Kasumi-1 (cell line): ENCODE measurements around the gene ALG3.

Experiments used
- DNase-seq, 2 experiments: peaks; one replicate each; lab custom pipeline; 2025; lab: John Stamatoyannopoulos, UW

Gene ALG3

DNA sequence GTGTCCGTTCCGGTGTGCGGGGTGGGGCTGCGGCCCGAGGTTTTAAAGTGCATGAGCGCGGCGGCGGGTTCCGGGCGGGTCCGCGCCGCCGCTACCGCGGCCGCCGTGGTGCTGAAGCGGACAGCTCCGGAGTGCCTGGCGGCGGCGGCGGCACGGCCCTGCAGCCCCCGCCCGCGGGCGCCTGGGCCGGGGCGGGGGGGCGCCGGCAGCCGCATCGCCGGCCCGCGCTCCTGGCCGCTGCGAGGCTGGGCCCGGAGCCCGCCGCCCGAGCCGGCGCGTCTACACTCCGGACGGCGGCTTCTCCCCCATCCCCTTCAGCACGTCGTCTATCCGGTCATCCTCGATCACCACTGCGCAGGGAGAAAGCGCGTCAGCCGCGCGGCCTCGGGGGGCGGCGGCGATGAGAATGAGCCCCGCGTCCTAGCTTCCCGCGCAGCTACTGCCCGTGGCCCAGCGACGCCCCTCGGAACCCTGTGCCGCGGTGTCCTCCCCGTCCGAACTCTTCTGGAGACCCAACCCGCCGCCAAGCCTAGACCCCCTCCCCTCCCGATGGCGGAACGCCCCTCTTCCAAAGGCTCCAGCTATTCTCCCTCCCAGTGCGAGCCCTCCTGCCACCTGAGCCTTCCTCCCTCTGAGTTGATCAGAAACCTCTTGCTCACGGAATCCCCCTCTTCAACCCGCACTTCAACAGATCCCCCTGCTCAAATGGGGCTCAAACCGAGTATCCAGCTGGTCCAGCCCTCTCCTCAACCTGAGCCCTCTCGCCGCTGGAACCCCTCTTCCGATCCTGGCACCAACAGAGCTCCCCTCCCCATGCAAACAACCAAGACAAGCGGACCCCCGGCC lies 11.3 kb upstream of the ALG3 start:
- peak; percentile 35 to 45 for DNase-seq

DNA sequence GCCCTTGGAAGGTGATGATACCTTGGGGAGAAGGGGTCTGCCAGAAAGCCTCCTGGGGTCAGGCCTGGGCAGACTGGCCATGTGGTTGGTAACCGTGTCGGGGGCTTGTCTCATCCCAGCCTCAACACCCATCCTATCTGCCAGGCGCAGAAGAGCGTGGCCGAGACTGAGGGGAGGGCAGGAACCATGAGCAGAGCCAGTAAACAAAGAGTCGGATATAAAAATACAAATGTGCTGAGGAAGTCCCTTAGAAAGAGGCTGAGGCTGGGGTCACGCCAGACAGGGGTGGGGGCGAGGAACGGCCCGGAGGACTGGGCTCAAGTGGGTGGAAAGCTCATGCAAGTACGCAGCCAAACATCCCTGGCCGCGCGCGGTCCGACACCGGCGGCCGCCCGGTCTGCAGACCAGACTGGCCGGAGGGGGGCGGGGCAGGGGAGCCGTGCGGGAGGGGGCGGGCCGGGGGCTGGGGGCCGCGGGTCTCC lies 10.7 kb upstream of the ALG3 start:
- no peak for DNase-seq

DNA sequence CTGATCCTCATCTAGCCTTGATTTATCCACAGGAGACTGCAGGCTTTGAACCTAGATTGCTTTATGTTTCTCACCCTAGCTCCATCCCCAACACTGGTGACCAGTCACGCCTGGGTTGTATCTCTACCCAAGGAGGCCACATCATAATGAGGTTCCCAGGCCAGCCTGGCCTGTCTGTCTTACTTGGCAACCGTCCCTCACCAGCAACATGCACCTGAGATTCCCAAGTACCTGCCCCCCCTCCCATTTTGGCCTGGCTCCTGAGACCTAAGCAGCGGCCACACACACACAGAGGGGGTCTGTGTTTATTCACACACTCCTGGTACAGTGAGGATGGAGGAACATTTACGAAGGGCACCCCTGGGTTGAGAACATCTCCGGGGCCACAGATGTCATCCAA lies 10.2 kb upstream of the ALG3 start:
- DNase-seq, result no peak

DNA sequence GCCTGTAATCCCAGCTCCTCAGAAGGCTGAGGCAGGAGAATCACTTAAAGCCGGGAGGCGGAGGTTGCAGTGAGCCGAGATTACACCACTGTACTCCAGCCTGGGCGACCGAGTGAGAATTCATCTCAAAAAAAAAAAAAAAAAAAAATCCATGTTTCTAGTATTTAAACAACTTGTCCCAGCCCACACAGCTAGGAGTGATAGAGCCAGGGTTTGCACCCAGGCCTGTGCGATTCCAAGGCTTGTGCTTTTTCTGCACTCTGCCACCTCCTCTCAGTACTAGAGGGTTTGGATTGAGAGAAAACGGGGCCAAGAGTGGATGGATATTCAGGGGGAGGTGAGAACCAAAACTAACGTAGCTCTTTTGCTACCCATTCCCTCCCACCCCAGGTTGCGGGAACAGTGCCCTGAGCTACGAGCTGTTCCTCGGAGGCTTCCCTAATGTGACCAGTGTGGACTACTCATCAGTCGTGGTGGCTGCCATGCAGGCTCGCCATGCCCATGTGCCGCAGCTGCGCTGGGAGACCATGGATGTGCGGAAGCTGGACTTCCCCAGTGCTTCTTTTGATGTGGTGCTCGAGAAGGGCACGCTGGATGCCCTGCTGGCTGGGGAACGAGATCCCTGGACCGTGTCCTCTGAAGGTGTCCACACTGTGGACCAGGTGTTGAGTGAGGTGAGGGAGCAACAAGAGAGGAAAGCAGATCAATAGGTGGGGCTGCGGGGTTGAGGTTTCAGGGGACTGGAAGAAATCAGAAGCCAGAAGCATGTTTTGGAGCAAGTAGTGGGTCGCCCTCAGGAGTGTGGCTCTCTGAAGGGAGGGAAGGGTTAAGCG lies 8.5 kb upstream of the ALG3 start:
- no peak for DNase-seq

DNA sequence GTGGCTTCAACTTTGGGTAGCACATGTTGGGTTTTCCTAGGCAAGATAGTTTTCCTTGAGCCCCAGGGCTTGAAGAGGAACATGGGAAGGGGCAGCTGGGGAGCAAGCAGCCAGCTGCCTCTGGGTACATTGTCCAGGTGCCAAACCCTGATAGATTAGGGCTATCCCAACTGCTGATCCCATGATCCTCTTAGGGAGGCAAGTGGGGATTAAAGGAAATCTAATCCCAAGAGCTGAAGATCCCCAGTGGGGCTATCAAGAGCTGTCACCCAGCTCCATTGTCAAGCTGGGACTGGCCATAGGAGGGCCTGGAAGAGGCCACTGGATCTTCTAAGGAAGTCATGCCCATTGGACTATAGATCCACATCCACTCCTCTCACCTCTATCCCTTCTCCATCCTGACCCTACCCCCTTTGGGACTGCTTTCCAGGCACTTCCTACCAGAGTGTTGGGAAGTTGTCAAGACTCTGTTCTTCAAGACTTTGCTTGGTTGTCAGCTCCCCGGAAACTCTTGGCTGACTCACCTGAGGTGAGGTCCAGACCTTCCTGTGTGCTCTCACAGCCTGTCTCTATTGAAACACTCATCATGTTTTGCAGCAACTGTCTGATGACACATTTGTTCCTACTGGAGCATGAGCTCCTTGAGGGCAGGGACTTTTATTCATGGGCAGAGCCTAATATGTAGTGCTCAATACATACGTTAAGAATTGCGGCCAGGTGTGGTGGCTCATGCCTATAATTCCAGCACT lies 6.7 kb upstream of the ALG3 start:
- no peak for DNase-seq

DNA sequence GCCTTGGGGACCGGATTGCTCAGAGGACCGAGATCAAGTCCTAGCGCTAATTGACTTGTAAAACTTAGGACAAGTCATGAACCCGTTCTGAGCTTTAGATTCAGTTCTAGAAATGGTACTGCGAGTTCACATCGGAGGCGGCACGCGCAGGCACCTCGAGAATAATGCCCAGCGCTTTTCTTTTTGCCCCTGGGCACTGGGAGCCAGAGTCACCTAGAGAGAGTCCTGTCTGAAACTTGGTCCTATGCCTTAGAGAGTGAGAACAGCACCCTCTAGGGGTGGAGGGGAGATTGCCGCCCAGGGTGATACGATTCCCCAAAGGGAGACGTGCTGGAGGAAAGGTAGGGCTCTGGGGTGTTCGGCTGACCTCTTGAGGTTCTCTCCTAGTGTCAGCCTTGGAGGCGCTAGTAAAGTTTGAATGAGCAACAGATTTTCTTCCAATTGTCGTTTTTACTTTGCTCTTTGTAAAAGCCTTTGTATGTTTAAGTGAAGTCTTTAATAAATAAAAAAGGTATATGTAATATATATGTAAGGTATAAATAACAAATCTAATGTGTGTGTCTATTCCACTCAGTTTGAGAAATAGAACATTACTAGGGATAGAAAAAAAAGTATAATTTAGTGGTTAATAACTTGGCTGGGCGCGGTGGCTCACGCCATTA lies 1.5 kb upstream of the ALG3 start:
- peak; percentile 94 to 97 for DNase-seq

DNA sequence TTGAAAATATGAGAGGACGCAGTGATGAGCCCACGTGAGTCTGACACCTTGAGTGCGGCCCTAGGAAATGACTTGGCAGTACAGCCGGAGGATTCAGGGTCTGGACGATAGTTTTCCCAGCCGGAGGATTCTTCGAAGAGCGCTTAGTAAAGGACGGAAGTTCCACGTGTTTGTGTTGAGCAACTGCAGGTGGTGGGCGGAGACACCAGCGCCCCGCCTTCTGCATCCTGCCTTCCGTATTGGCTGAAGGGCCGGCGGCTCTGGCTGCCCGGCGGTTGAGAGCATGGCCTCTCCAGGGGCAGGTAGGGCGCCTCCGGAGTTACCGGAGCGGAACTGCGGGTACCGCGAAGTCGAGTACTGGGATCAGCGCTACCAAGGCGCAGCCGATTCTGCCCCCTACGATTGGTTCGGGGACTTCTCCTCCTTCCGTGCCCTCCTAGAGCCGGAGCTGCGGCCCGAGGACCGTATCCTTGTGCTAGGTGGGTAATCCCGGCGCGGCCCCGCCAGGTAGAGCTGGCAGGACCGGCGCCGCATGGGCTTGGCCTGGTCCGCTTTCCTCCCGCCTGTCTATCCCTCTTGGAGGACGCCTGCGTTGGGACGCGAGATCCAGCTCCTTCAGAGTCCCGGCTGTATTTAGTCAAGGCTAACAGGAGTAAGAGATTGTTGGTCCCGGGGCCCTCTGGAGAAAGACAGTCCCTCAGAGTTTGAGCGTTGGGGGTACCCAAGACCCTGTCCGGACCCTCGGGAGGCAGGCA lies 827 bp upstream of the ALG3 start, which contains the start of gene EEF1AKMT4:
Gene EEF1AKMT4 (plus strand): TSS at position 261 of the 755 bp plus-strand sequence. CDS start 23 bp downstream, at position 284.
- DNase-seq, result peak; percentile 98 to 99

DNA sequence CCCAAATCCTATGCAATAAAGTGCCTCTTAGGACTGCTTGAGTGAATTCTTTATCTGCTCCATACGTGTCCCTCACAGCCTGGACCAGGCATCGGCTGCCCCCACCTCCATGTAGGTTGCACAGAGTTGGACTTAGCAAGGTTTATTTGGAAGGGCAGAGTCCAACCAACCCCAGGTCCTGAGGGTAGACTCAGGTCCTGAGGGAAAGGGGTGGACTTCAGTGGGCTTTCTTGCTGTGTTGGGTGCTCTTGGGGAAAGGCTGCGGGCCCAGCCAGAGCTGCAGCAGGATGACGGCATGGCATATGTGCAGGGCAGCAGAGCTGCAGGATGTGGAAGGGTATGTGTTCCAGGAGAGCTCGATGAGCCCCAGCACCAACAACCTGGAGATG lies 6.5 kb downstream of the ALG3 start:
- DNase-seq, result no peak

DNA sequence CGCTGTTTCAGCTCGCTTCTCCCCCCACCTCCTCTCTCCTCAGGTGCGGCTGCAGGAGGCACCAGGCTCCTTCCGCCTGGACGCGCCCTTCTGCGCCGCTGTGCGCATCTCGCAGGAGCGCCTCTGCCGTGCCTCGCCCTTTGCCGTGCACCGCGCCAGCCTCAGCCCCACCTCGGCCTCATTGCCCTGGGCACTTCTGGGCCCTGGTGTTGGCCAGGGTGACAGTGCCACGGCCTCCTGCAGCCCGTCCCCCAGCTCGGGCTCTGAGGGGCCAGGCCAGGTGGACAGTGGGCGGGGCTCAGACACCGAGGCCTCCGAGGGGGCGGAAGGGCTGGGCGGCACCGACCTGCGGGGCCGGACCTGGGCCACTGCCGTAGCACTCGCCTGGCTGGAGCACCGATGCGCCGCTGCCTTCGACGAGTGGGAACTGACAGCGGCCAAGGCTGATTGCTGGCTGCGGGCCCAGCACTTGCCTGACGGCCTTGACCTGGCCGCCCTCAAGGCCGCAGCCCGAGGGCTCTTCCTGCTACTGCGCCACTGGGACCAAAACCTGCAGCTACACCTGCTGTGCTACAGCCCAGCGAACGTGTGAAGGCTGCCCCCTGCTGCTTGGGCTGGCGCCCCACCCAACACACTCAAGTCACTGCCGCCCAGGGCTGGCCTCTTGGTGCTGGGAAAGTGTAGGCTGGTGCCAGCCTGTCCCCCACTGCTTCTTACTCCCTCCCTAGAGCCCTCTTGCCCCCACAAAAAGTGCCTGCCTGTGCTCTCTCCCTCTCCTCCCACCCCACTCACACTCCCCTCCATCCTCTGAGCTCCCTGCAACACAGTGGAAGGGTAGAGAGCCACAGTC lies 7.1 kb downstream of the ALG3 start:
- peak; percentile 15 to 27 for DNase-seq

DNA sequence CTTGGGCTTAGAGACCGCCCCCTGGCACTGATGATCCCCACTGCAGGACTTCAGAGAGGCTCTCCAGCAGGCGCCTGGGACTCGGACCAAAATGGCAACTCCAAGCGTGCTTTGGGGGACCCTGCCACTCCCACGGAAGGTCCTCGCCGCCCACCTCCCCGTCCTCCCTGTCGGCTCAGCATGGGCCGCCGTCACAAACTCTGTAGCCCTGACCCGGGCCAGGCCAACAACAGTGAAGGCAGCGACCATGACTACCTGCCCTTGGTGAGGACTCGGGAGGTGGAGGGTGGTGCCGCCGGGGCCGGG lies 7.7 kb downstream of the ALG3 start:
- no peak for DNase-seq

DNA sequence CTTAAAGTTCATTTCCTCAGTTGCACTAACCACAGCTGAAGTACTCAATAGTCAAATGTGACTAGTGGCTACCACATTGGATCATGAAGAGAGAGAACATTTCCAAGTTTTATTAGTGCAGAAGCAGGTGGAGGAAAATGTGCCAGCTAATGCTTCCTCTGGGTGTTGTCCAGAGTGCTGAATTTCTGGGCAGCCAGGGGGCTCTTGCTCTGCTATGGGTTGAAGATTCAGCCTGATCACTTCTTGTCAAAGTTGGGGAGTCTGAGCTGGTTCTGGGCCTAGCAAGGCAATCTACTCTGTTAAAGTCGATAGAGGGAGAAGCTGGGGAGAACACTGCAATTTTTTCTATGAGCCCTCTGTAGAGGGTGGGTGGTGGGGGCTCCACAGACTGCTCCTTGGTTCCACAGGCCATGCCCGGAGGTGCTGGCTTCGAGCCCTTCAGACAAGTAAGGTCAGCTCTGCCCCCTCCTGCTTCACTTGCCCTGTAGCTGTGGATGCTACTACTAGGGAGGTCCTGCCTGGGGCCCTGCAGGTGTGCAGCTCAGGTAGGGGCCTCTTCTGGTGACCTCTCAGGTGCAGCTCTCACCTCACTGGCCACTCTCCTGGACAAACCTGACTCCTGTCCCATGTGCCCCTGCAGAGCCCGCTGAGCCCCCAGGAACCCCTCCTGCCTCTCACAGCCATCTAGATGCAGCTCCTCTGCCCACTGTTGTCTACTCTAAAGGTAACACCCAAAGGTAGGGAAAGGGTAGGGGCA lies 8.2 kb downstream of the ALG3 start:
- peak; percentile 49 to 63 for DNase-seq

DNA sequence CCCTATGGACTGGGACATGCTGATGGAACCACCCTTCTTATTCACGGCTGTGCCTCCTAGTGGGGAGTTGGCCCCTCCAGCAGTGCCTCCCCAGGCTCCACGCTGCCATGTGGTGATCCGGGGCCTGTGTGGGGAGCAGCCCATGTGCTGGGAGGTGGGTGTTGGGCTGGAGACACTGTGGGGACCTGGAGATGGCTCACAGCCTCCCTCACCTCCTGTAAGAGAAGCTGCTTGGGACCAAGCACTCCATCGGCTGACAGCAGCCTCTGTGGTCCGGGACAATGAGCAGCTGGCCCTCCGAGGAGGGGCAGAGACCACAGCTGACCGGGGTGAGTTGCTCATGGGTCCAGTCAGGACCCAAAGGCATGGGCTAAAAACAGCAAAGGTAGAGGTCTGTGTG lies 9.1 kb downstream of the ALG3 start:
- DNase-seq, result no peak

DNA sequence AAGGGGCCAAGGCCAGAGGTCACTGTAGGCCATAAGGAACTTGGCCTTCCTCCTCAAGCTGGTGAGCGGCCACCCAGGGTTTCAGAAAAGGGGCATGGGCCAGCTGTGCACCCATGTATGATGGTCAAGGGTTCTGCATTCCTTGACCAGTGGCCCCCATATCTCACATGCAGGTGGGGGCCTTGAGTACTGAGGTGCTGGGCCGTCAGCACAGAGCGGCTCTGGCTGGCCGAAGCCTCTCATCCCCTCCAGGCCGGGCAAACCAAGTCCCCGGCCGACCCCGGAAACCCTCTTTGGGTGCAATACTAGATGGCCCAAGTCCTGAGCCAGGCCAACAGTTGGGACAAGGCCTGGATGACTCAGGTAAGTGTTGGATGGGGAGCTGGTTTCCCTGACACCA lies 9.5 kb downstream of the ALG3 start:
- DNase-seq, result no peak

DNA sequence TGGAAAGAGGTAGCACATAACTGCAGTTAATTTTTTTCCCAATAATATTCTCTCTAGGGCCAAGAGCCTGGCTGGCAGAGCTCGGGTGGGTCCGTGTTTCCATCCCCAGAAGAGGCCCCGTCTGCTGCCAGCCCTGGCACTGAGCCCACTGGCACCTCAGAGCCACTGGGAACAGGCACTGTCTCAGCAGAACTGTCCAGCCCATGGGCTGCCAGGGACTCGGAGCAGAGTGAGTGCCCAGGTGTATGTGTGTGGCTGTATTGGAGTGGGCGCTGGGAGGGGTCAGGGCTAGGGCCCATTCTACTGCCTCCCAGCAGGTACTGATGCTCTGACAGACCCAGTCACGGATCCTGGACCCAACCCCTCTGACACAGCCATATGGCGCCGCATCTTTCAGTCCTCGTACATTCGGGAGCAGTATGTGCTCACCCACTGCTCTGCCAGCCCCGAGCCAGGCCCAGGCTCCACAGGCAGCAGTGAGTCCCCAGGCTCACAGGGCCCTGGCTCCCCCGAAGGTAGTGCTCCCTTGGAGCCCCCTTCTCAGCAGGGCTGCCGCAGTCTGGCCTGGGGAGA lies 10.4 kb downstream of the ALG3 start:
- no peak for DNase-seq

DNA sequence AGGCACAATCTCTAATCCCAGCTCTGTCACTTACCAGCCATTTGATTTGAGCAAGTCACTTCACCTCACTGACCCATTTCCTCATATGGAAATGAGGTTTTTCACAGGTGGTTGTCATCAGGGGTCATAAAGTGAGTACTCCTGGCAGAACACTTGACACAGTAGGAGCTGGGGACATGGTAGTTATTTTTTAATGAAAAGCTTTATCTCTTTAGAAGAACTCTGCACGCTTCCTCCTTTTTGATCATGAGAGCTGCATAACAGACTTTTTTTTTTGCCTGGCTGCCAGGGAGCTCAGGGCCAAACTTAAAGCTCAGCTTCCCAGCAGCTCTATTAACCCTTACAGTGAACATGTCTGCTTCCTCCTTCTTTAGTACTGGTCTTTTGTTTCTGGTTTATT lies 11.0 kb downstream of the ALG3 start:
- no peak for DNase-seq

DNA sequence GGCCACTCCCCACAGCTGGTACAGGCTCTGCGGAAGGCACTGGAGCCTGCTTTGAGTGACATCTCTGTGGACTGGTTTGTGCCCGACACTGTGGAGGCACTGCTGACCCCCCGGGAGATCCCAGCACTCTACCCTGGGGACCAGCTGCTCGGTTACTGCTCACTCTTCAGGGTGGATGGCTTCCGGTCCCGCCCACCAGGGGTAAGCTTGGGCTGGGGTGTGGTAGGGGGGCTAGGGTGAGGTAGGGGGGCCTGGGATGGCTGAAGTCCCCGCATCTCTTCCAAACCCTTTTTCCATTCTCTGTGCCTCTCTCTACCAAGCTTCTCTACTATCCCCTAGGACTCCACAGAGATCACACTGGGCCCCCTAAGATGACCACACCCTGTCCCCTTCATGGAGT lies 11.6 kb downstream of the ALG3 start:
- DNase-seq, result no peak

DNA sequence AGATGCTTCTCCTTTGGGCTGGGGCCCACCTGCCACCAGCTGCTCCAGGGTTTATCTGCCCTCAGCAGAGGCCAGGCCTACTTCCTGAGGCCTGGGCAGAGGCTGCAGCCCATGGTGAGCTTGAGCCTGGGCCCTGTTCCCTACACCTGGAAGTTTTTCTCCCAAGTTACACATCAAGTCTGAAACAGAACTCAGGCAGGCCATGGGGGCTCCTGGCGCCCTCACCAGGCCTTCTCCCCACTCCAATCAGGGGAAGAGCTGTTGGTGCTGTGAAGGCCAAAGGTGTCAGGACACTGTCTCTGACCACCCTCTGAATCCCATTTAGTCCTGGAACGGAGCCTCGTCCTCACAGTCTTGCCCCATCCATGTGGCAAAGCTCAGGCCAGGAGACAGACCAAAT lies 12.1 kb downstream of the ALG3 start:
- DNase-seq, result no peak

DNA sequence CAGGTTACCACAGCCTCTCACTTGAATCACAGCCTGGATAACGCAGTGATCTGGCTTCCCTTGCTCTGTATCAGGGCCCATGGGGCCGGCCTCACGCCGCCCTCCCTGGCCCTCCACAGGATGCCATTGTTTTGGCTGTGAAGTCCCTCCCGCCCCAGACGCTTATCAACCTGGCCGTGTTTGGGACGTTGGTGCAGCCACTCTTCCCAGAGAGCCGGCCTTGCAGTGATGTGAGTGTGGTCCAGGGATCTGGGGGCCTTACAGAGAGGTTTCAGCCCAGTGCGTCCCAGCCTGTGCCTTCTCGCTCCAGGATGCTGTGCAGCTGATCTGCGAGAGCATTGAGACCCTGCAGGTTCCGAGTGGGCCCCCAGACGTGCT lies 12.7 kb downstream of the ALG3 start:
- no peak for DNase-seq

DNA sequence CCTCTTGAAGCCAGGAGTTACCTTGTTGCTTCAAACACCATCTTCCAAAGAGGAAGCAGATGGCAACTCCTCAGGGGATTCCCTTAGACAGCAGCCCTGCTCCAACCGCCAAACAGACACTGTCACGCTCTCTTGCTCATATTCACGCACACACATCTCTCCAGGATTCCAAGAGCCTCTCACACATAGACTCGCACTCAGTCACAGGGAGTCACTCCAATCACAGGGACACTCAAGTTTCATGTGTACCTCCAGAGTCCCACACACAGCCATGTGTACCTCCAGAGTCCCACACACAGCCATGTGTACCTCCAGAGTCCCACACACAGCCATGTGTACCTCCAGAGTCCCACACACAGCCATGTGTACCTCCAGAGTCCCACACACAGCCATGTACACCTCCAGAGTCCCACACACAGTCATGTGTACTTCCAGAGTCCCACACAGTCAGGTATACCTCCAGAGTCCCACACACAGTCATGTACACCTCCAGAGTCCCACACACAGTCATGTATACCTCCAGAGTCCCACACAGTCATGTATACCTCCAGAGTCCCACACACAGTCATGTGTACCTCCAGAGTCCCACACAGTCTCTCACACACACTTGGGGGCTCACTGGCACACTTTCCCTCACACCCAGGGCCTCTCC lies 13.3 kb downstream of the ALG3 start:
- DNase-seq, result no peak
